Astrocyte (in vitro differentiated cells and primary cell): ENCODE results near the gene METTL24. TPM values are rescaled to one million over a fixed set of nuclear protein-coding genes. Genes with fewer than 3 reads are reported as not detected.

Experiments
- DNase-seq: peaks from one replicate; pipeline ENCODE4 v3.0.0-alpha.2; 2010; ENCODE audit warnings: low read depth
- FAIRE-seq: peaks from 2 replicates; lab custom pipeline; 2011; peaks lifted over from hg19 to GRCh38; lab: Jason Lieb, UNC
- H2AFZ ChIP-seq: 2 replicates; pipeline ENCODE4 v1.6.0; 2012; ENCODE audit warnings: low read depth, low read length, inconsistent platforms
- H3K27ac ChIP-seq: 2 replicates; pipeline ENCODE4 v1.5.1; 2011; ENCODE audit warnings: low read depth, low read length, inconsistent platforms
- H3K27me3 ChIP-seq: 2 replicates; pipeline ENCODE4 v1.6.0; 2011; ENCODE audit warnings: low read length, inconsistent platforms; ENCODE audit not compliant: insufficient read depth
- H3K36me3 ChIP-seq: 2 replicates; pipeline ENCODE4 v1.5.1; 2011; ENCODE audit warnings: low read length, inconsistent platforms; ENCODE audit not compliant: insufficient read depth
- H3K4me1 ChIP-seq: 2 replicates; pipeline ENCODE4 v1.5.1; 2011; ENCODE audit warnings: low read length, inconsistent platforms; ENCODE audit not compliant: insufficient read depth
- H3K4me2 ChIP-seq: 2 replicates; pipeline ENCODE4 v1.6.0; 2012; ENCODE audit warnings: low read length, inconsistent platforms
- H3K4me3 ChIP-seq: 2 replicates; pipeline ENCODE4 v1.5.1; 2011; ENCODE audit warnings: low read depth, mild to moderate bottlenecking, low read length, inconsistent platforms; ENCODE audit not compliant: insufficient read depth
- H3K79me2 ChIP-seq: 2 replicates; pipeline ENCODE4 v1.6.0; 2012; ENCODE audit warnings: mild to moderate bottlenecking, low read length, inconsistent platforms; ENCODE audit not compliant: insufficient read depth
- H3K9ac ChIP-seq: 2 replicates; pipeline ENCODE4 v1.6.0; 2012; ENCODE audit warnings: mild to moderate bottlenecking, low read length, inconsistent platforms
- H3K9me3 ChIP-seq: 2 replicates; pipeline ENCODE4 v1.5.1; 2012; ENCODE audit warnings: low read depth, mild to moderate bottlenecking, low read length, inconsistent platforms; ENCODE audit not compliant: insufficient read depth
- H4K20me1 ChIP-seq: 2 replicates; pipeline ENCODE4 v1.6.0; 2012; ENCODE audit warnings: low read length, inconsistent platforms; ENCODE audit not compliant: insufficient read depth
- H3K27ac Mint-ChIP-seq: one replicate; pipeline ENCODE4 v1.8.0; 2021; ENCODE audit warnings: mild to moderate bottlenecking, mixed read lengths; ENCODE audit not compliant: unreplicated experiment
- H3K27me3 Mint-ChIP-seq: one replicate; pipeline ENCODE4 v1.8.0; 2021; ENCODE audit warnings: low read depth, mixed read lengths; ENCODE audit not compliant: unreplicated experiment
- H3K36me3 Mint-ChIP-seq: one replicate; pipeline ENCODE4 v1.8.0; 2021; ENCODE audit warnings: low read depth, mixed read lengths; ENCODE audit not compliant: unreplicated experiment
- H3K4me1 Mint-ChIP-seq: one replicate; pipeline ENCODE4 v1.8.0; 2021; ENCODE audit warnings: low read depth, mixed read lengths; ENCODE audit not compliant: unreplicated experiment
- H3K4me3 Mint-ChIP-seq: one replicate; pipeline ENCODE4 v1.8.0; 2021; ENCODE audit warnings: mild to moderate bottlenecking, moderate library complexity, mixed read lengths; ENCODE audit not compliant: unreplicated experiment
- H3K9me3 Mint-ChIP-seq: one replicate; pipeline ENCODE4 v1.8.0; 2021; ENCODE audit warnings: mild to moderate bottlenecking, mixed read lengths; ENCODE audit not compliant: unreplicated experiment
- EZH2 ChIP-seq: IDR thresholded peaks from 2 replicates; pipeline ENCODE4 v1.6.1; 2012; ENCODE audit warnings: mild to moderate bottlenecking, low read length, inconsistent platforms; ENCODE audit not compliant: insufficient read depth
- total RNA-seq: library from RNA; stranded (reverse); gene quantifications from 2 replicates; pipeline ENCODE4 v1.2.1, GENCODE V29; 2021
- TF ChIP-seq, protein P1 (sequence below): IDR thresholded peaks from 2 replicates; pipeline ENCODE4 v1.5.1; 2011; ENCODE audit warnings: low read depth, mild to moderate bottlenecking, inconsistent platforms, low read length, moderate library complexity; ENCODE audit not compliant: insufficient read depth

The METTL24 gene
- total RNA-seq, 1 donor from 2014 or later, result 0.75 TPM

DNA sequence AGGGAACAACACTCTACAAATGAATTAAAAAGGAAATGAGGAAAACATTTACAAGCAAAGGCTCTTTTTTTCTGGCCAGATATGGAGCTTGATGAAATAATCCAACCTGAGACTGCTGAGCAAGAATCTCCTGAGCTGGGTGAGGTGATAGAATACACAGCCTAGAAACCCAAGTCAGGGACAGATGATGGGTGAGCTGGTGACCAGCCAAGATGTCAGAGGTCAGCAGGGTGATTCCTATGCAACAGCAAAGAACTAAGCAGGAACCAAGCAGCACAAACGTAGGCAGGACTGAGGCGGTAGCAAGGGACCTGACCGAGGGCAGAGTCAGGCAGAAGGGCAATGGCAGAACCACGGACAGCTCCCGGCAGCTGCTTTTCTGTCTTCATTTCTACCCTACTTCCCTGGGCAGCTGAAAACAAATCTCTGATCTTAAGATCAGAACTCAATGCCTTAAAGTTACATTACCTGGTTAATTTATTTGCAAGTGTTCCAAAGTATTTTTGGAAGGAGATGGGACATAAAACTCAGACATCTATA, 102.9 kb downstream of the METTL24 start:
- H3K27me3 ChIP-seq, result no peaks in the 10 kb centered on the region
- H3K36me3 Mint-ChIP-seq, result peaks cover 1% of the 10 kb centered on the region
- no peak overlapping the region for H3K4me2 ChIP-seq
- no peak overlapping the region for H3K9ac ChIP-seq
- peaks cover 5% of the 10 kb centered on the region for H3K9me3 Mint-ChIP-seq
- no peak for TF ChIP-seq EZH2
- TF ChIP-seq, protein P1, sequence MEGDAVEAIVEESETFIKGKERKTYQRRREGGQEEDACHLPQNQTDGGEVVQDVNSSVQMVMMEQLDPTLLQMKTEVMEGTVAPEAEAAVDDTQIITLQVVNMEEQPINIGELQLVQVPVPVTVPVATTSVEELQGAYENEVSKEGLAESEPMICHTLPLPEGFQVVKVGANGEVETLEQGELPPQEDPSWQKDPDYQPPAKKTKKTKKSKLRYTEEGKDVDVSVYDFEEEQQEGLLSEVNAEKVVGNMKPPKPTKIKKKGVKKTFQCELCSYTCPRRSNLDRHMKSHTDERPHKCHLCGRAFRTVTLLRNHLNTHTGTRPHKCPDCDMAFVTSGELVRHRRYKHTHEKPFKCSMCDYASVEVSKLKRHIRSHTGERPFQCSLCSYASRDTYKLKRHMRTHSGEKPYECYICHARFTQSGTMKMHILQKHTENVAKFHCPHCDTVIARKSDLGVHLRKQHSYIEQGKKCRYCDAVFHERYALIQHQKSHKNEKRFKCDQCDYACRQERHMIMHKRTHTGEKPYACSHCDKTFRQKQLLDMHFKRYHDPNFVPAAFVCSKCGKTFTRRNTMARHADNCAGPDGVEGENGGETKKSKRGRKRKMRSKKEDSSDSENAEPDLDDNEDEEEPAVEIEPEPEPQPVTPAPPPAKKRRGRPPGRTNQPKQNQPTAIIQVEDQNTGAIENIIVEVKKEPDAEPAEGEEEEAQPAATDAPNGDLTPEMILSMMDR, result no peak
- H3K4me3 ChIP-seq, result no peak overlapping the region
- no peaks in the 10 kb centered on the region for H3K79me2 ChIP-seq
- no peak overlapping the region for H2AFZ ChIP-seq
- no peaks in the 10 kb centered on the region for H3K9me3 ChIP-seq
- no peak overlapping the region for H3K27ac Mint-ChIP-seq
- H4K20me1 ChIP-seq, result no peaks in the 10 kb centered on the region
- H3K4me3 Mint-ChIP-seq, result no peak overlapping the region
- H3K36me3 ChIP-seq, result no peaks in the 10 kb centered on the region
- H3K27me3 Mint-ChIP-seq, result no peaks in the 10 kb centered on the region
- H3K4me1 ChIP-seq, result no peaks in the 10 kb centered on the region
- H3K4me1 Mint-ChIP-seq, result no peaks in the 10 kb centered on the region
- FAIRE-seq (no peak), DNase-seq (no peak)
- H3K27ac ChIP-seq, result no peak overlapping the region

DNA sequence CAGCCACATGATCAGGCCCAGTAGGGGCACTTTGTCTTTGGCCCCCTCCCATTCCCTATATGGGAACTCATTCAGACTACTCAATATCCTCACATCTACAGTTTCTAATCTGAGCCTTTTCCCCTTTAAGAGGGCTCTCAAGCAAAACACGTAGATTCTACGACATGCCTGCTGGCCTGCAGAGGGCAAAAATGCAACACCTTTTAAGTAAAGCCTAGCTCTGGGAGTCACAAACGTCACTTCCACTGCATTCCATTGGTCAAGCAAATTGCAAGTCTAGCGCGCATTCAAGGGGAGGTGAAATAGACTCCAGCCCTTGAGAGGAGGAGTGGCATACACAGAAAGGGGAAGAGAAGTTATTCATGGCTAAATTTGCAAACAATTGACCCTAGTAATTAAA, 107.3 kb downstream of the METTL24 start:
- H3K4me2 ChIP-seq, result no peak overlapping the region
- TF ChIP-seq EZH2, result no peak
- TF ChIP-seq, protein P1, result no peak
- no peaks in the 10 kb centered on the region for H4K20me1 ChIP-seq
- H3K9ac ChIP-seq, result no peak overlapping the region
- Mint-ChIP-seq H3K27ac (no peak overlapping the region), H3K4me3 (no peak overlapping the region), H3K9me3 (no peaks in the 10 kb centered on the region), H3K36me3 (peaks cover 1% of the 10 kb centered on the region), H3K4me1 (no peaks in the 10 kb centered on the region), H3K27me3 (no peaks in the 10 kb centered on the region)
- DNase-seq, result no peak
- no peak for FAIRE-seq
- no peaks in the 10 kb centered on the region for H3K36me3 ChIP-seq
- H3K27me3 ChIP-seq, result no peaks in the 10 kb centered on the region
- no peak overlapping the region for H2AFZ ChIP-seq
- no peaks in the 10 kb centered on the region for H3K79me2 ChIP-seq
- H3K27ac ChIP-seq, result no peak overlapping the region
- no peaks in the 10 kb centered on the region for H3K4me1 ChIP-seq
- H3K9me3 ChIP-seq, result no peaks in the 10 kb centered on the region
- H3K4me3 ChIP-seq, result no peak overlapping the region

DNA sequence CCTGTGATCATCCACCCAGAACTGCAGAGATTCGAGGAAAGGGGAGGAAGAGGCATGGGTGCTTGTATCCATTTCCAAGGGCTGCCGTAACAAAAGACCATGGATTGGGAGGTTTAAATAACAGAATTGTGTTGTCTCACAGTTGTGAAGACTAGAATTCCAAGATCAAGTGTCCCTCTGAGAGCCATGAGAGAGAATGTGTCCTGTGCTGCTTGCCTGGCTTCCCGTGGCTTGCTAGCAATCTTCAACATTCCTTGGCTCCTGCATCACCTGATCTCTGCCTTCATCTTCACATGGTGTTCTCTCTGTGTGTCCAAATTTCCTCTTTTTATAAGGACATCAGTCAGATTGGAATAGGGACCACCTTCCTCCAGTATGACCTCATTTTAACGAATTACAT, 108.1 kb downstream of the METTL24 start:
- H3K36me3 ChIP-seq, result no peaks in the 10 kb centered on the region
- no peaks in the 10 kb centered on the region for H3K27me3 Mint-ChIP-seq
- no peak overlapping the region for H3K4me3 ChIP-seq
- H3K9me3 Mint-ChIP-seq, result no peaks in the 10 kb centered on the region
- no peak for FAIRE-seq
- no peak overlapping the region for H3K4me3 Mint-ChIP-seq
- no peaks in the 10 kb centered on the region for H4K20me1 ChIP-seq
- H3K36me3 Mint-ChIP-seq, result peaks cover 1% of the 10 kb centered on the region
- H3K27ac ChIP-seq, result no peak overlapping the region
- no peak for DNase-seq
- H2AFZ ChIP-seq, result no peak overlapping the region
- no peaks in the 10 kb centered on the region for H3K27me3 ChIP-seq
- TF ChIP-seq, protein P1, result no peak
- TF ChIP-seq EZH2, result no peak
- H3K27ac Mint-ChIP-seq, result no peak overlapping the region
- H3K4me1 Mint-ChIP-seq, result no peaks in the 10 kb centered on the region
- H3K4me2 ChIP-seq, result no peak overlapping the region
- H3K4me1 ChIP-seq, result no peaks in the 10 kb centered on the region
- H3K9me3 ChIP-seq, result no peaks in the 10 kb centered on the region
- no peaks in the 10 kb centered on the region for H3K79me2 ChIP-seq
- H3K9ac ChIP-seq, result no peak overlapping the region
